PFSK-1 (cell line): ENCODE measurements around the gene PROSER2.

Source experiments
- FOXP2 ChIP-seq: optimal IDR thresholded peaks from 2 replicates; pipeline ENCODE3; 2011; ENCODE audit warnings: borderline replicate concordance, control low read depth, inconsistent platforms; ENCODE audit not compliant: insufficient read depth; ENCODE audit errors: extremely low read length, extremely low read depth
- POLR2AphosphoS5 ChIP-seq: IDR thresholded peaks from 2 replicates; pipeline ENCODE4 v1.6.1; 2012; ENCODE audit warnings: low read depth, mild to moderate bottlenecking, control low read depth, low read length, moderate library complexity
- SIN3A ChIP-seq: IDR thresholded peaks from 2 replicates; pipeline ENCODE4 v1.6.1; 2012; ENCODE audit warnings: mild to moderate bottlenecking, low read length, moderate library complexity, borderline replicate concordance; ENCODE audit not compliant: insufficient read depth
- TAF1 ChIP-seq: IDR thresholded peaks from 2 replicates; pipeline ENCODE4 v1.6.1; 2012; ENCODE audit warnings: low read length, control low read depth, borderline replicate concordance; ENCODE audit not compliant: insufficient read depth
- TF ChIP-seq, protein P1 (sequence below), 2 experiments: IDR thresholded peaks; 2 replicates each; pipeline versions ENCODE4 v1.6.1 to v1.8.0; 2011 to 2012; ENCODE audit warnings: low read depth in 2 of 2, low read length in 2 of 2, control low read depth in 1 of 2, inconsistent platforms in 1 of 2, mild to moderate bottlenecking in 1 of 2, moderate library complexity in 1 of 2; ENCODE audit not compliant: insufficient read depth in 1 of 2

Gene PROSER2

DNA sequence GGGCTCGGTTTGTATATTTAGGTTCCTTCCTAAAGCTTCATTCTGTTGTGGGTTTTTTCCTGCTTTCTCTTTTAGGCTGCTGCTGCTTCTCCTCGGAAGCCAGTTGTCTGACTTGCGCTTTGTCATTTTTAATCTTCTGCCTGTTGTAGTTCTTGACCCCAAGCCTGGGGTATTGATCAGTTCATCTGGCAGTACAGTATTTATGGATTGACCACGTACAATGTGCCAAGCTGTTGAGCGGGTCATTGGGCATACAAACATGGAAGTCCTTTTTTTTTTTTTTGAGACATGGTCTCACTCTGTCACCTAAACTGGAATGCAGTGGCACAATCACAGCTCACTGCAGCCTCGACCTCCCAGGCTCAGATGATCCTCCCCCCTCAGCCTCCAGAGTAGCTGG, 4.3 kb downstream of the PROSER2 start:
- TF ChIP-seq TAF1 (no peak), FOXP2 (no peak), SIN3A (no peak), POLR2AphosphoS5 (no peak)
- TF ChIP-seq, protein P1, sequence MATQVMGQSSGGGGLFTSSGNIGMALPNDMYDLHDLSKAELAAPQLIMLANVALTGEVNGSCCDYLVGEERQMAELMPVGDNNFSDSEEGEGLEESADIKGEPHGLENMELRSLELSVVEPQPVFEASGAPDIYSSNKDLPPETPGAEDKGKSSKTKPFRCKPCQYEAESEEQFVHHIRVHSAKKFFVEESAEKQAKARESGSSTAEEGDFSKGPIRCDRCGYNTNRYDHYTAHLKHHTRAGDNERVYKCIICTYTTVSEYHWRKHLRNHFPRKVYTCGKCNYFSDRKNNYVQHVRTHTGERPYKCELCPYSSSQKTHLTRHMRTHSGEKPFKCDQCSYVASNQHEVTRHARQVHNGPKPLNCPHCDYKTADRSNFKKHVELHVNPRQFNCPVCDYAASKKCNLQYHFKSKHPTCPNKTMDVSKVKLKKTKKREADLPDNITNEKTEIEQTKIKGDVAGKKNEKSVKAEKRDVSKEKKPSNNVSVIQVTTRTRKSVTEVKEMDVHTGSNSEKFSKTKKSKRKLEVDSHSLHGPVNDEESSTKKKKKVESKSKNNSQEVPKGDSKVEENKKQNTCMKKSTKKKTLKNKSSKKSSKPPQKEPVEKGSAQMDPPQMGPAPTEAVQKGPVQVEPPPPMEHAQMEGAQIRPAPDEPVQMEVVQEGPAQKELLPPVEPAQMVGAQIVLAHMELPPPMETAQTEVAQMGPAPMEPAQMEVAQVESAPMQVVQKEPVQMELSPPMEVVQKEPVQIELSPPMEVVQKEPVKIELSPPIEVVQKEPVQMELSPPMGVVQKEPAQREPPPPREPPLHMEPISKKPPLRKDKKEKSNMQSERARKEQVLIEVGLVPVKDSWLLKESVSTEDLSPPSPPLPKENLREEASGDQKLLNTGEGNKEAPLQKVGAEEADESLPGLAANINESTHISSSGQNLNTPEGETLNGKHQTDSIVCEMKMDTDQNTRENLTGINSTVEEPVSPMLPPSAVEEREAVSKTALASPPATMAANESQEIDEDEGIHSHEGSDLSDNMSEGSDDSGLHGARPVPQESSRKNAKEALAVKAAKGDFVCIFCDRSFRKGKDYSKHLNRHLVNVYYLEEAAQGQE (IDR thresholded peaks at IDR 0.05; ENCODE audit: insufficient read depth in 1 of 2, low read depth in 2 of 2, low read length in 2 of 2) = no peak

DNA sequence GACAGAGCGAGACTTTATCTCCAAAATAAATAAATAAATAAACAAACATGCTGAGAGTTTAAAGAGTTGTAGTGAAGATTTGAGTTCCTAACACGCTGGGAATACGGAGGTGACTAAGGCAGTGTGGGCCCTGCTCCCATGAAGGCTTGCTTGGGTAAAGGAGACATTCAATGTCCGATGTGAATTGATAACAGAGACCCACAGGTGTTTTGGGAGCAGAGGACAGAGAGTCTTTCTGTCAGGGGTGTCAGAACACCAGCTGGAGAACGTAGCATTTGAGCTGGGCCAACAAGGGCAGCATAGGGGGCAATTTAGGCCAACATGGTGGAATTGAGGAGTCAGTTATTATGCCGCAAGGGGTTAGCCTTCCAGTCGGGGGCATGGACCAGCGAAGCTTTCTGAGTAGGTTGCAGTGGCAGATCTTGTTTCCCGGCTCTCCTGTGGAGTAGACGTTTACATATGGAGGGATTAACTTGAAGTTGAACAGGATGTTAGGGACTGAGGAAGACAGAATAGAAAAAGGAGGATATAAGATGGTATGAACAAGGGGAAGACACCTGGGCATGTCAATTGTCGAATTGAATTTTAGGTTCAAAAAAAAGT, 5.6 kb downstream of the PROSER2 start:
- no peak for TF ChIP-seq POLR2AphosphoS5
- no peak for TF ChIP-seq FOXP2
- TF ChIP-seq, protein P1 (IDR thresholded peaks at IDR 0.05; ENCODE audit: insufficient read depth in 1 of 2, low read depth in 2 of 2, low read length in 2 of 2) = no peak
- TF ChIP-seq TAF1 = no peak
- no peak for TF ChIP-seq SIN3A

DNA sequence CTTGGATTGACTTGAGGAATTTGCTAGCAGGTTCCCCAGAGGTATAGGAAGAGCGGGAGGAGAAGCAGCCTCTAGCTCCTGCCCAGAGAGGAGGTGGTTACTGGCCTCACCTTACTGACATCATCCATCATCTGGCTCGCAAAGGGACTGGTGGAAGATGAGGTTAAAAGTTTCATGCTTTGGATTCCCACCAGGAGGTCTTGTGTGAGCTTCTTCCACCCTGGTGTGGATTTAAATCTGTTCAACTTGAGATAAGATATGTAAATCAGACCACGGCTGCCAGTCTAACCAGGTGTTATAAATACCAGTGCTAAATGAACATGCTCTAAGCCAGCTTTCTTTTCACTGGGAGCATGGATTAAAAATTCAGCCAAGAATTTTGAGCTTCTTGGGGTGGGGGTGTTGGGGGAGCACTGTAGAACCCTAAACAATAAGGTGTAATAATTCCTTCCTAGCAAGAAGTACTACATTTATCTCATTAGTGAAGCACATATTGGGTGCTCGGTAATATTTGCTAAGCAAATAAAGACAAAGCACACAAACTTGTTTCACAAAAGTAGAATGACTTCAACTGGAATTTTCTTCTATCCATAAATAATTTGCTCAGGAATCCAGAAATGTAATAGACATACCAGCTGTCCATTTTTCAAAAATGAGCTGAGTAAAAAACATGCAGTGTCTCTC, 7.8 kb downstream of the PROSER2 start:
- TF ChIP-seq POLR2AphosphoS5 = no peak
- no peak for TF ChIP-seq FOXP2
- TF ChIP-seq, protein P1 (IDR thresholded peaks at IDR 0.05; ENCODE audit: insufficient read depth in 1 of 2, low read depth in 2 of 2, low read length in 2 of 2) = no peak
- TF ChIP-seq SIN3A = no peak
- TF ChIP-seq TAF1 = no peak

DNA sequence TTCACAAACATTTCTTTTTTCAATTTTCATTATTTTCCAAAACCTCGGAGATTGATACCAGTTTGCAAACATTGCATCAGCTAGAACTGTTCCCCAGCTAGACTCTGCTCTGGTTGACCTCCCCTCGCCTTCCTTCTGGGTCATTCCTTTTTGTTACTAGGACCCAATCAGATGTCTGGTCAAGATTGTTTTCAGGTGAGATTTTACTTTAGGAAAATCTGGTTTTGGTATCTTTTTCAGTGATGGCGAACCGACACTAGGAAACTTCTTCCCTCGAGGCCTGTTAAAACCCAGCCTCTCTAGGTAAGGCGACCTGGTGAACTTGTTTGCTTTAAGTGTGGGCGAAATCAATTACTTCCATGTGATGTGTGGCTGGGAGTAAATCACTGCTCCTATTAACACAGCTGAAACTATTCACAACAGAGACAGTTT, 8.4 kb downstream of the PROSER2 start:
- no peak for TF ChIP-seq POLR2AphosphoS5
- no peak for TF ChIP-seq TAF1
- TF ChIP-seq, protein P1 (IDR thresholded peaks at IDR 0.05; ENCODE audit: insufficient read depth in 1 of 2, low read depth in 2 of 2, low read length in 2 of 2) = no peak
- no peak for TF ChIP-seq FOXP2
- no peak for TF ChIP-seq SIN3A
